Measurements from ENCODE around the gene NETO1.

NETO1 gene

GRCh38 chr18:72768681-72769229, 99.0 kb downstream of the NETO1 start:
- TF ChIP-seq CTCF (IDR thresholded peaks at IDR 0.05) = peak; percentile 19; the same call in 1 of the 2 replicates

GRCh38 chr18:72762515-72763122, 105.2 kb downstream of the NETO1 start:
- peak; percentile 79 for TF ChIP-seq CTCF (IDR thresholded peaks at IDR 0.05)

- no peak for TF ChIP-seq CTCF (IDR thresholded peaks at IDR 0.05)
These were observed 115.6 kb downstream of the NETO1 start for GRCh38 chr18:72752220-72752619.

- TF ChIP-seq CTCF (IDR thresholded peaks at IDR 0.05) = no peak
These were observed 125.8 kb downstream of the NETO1 start for GRCh38 chr18:72742002-72742401.

- TF ChIP-seq CTCF (IDR thresholded peaks at IDR 0.05) = no peak
These were observed 129.7 kb downstream of the NETO1 start for GRCh38 chr18:72738136-72738535.

GRCh38 chr18:72727776-72728175, 140.0 kb downstream of the NETO1 start:
- no peak for TF ChIP-seq CTCF (IDR thresholded peaks at IDR 0.05)

- TF ChIP-seq CTCF (IDR thresholded peaks at IDR 0.05) = no peak
These were observed 140.6 kb downstream of the NETO1 start for GRCh38 chr18:72727038-72727655.
